Measurements from ENCODE around the gene XIRP1. TPM values are rescaled to one million over a fixed set of nuclear protein-coding genes. Genes with fewer than 3 reads are reported as not detected.

The XIRP1 gene, protein sequence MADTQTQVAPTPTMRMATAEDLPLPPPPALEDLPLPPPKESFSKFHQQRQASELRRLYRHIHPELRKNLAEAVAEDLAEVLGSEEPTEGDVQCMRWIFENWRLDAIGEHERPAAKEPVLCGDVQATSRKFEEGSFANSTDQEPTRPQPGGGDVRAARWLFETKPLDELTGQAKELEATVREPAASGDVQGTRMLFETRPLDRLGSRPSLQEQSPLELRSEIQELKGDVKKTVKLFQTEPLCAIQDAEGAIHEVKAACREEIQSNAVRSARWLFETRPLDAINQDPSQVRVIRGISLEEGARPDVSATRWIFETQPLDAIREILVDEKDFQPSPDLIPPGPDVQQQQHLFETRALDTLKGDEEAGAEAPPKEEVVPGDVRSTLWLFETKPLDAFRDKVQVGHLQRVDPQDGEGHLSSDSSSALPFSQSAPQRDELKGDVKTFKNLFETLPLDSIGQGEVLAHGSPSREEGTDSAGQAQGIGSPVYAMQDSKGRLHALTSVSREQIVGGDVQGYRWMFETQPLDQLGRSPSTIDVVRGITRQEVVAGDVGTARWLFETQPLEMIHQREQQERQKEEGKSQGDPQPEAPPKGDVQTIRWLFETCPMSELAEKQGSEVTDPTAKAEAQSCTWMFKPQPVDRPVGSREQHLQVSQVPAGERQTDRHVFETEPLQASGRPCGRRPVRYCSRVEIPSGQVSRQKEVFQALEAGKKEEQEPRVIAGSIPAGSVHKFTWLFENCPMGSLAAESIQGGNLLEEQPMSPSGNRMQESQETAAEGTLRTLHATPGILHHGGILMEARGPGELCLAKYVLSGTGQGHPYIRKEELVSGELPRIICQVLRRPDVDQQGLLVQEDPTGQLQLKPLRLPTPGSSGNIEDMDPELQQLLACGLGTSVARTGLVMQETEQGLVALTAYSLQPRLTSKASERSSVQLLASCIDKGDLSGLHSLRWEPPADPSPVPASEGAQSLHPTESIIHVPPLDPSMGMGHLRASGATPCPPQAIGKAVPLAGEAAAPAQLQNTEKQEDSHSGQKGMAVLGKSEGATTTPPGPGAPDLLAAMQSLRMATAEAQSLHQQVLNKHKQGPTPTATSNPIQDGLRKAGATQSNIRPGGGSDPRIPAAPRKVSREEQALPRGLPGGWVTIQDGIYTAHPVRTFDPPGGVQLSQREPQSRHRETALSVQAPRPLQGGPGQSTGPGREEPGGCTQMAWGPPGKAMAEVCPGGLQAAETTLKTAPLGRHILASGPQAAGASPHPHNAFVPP (N-terminal part only)
- 0.09 TPM in 1 of 2 replicates, not detected in the other for total RNA-seq

DNA sequence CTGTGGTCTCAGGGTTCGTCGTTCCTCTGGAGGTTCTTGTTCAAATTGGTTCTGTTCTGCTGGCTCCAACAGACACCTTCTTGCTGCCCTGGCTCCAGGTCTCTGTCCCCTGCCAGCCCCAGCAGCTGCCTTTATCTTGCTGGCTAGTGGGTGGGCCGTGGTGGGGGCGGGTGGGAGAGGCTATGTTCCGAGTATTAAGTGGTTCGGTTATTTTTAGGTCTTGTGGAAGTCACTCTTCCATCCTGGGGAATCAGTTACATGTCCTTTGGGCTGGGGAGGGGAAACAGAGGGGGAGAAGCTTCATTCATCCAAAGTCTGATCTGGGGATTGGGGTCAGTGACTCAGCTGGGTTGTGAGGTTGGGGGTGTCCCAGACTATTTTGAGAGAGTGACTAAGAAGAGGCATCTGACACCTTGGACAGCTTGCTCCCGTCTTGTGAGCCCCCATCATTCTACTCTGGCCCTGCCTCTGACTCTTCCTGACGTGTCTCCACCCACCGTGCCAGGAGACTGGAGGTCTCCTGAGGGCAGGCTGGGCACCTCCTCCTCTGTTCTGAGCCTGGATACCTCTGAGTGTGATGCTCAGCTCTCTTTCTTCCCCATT, at the start of gene XIRP1:
XIRP1 (minus strand) TSS at position 106 of the 603 bp plus-strand sequence. CDS start 3,150 bp downstream, outside the sequence.

Other genes starting within 250 kb of the XIRP1 start
- gene SCN11A, start 140.7 kb downstream of the XIRP1 start, total RNA-seq, result under 0.01 TPM in 2 replicates
- gene WDR48, start 140.6 kb downstream of the XIRP1 start, total RNA-seq, result 28.4 and 31.6 TPM in 2 replicates
- 30.2 and 36.8 TPM in 2 replicates for gene GORASP1, start 85.0 kb downstream of the XIRP1 start, total RNA-seq
- gene TTC21A, start 84.9 kb downstream of the XIRP1 start, total RNA-seq, result 1.8 and 3.6 TPM in 2 replicates
- 6.7 and 9.1 TPM in 2 replicates for gene CSRNP1, start 39.0 kb downstream of the XIRP1 start, total RNA-seq
- under 0.01 TPM in 1 of 2 replicates, not detected in the other for gene CX3CR1, start 87.4 kb upstream of the XIRP1 start, total RNA-seq
- not detected in 2 replicates for gene CCR8, start 137.1 kb upstream of the XIRP1 start, total RNA-seq
- gene SLC25A38, start 190.8 kb upstream of the XIRP1 start, total RNA-seq, result 18.8 and 22.4 TPM in 2 replicates
- 1,430 and 2,248 TPM in 2 replicates for gene RPSA, start 214.1 kb upstream of the XIRP1 start, total RNA-seq